Activated CD4-positive, alpha-beta T cell treated with anti-CD3 and anti-CD28 coated beads, Interleukin-2, amount 50 U/mL, for 4 hours (primary cell): ENCODE data around the gene BICD1.
"Not testable (repeated sequence)": the region's sequence is repeated elsewhere in the genome, so short reads cannot be mapped to it uniquely, and the experiment has no call there.

Source experiments
- DNase-seq, 2 experiments: peaks; one replicate each; pipeline ENCODE4 v3.0.0-alpha.2; 2020

Gene BICD1

GRCh38 chr12:32146074-32146873 lies 39.6 kb downstream of the BICD1 start:
- no peak for DNase-seq

- DNase-seq: no peak
Measured at GRCh38 chr12:32148372-32148771, 41.7 kb downstream of the BICD1 start.

DNA sequence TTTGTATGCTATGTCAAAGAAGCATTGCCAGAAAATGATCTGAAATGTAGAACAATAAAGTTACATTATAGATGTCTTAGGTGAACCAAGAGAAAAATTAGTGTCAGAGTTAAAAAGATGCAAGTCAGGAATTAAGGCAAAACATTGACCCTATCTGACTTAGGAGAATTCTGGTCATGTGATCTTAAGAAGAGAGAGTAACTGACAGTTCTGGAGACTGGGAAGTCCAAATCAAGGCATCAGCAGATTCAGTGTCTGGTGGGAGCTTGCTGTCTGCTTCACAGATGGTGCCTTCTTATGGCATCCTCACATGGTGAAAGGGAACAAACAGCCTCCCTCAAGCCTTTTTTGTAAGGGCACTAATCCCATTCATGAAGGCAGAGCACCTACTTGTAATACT lies 42.8 kb downstream of the BICD1 start:
- no peak for DNase-seq

- no peak for DNase-seq
Measured at GRCh38 chr12:32151086-32151485, 44.4 kb downstream of the BICD1 start.

DNA sequence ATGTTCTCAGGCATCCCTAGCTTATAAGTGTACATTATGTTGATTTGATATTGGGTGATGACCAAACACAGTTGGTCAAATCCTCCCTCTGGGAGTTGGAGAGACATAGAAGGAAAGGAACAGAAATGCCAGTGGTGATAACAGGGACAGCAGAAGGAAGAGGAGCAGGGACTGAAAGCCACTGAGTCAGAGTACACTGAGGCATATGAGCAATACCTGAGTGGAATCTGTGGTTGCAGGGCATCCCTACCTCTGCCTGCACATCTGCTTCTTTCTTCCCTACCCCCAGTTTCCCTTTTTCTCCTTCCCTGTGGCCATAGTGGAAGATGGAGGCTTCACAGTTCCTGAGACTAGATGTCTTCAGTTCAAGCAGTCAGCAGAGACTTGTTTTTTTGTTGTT lies 44.9 kb downstream of the BICD1 start:
- DNase-seq: no peak

GRCh38 chr12:32155041-32155440 lies 48.4 kb downstream of the BICD1 start:
- no peak for DNase-seq

GRCh38 chr12:32155961-32156529 lies 49.4 kb downstream of the BICD1 start:
- DNase-seq: no peak

GRCh38 chr12:32158525-32158924 lies 51.9 kb downstream of the BICD1 start:
- no peak for DNase-seq

GRCh38 chr12:32159381-32159780 lies 52.7 kb downstream of the BICD1 start:
- no peak for DNase-seq

- DNase-seq: no peak
Measured at GRCh38 chr12:32159925-32160324, 53.3 kb downstream of the BICD1 start.

- DNase-seq: no peak
Measured at GRCh38 chr12:32161058-32161457, 54.4 kb downstream of the BICD1 start.

- no peak for DNase-seq
Measured at GRCh38 chr12:32163596-32163995, 56.9 kb downstream of the BICD1 start.

- no peak for DNase-seq
Measured at GRCh38 chr12:32166510-32166909, 59.9 kb downstream of the BICD1 start.

GRCh38 chr12:32170437-32170998 lies 63.9 kb downstream of the BICD1 start:
- no peak for DNase-seq

DNA sequence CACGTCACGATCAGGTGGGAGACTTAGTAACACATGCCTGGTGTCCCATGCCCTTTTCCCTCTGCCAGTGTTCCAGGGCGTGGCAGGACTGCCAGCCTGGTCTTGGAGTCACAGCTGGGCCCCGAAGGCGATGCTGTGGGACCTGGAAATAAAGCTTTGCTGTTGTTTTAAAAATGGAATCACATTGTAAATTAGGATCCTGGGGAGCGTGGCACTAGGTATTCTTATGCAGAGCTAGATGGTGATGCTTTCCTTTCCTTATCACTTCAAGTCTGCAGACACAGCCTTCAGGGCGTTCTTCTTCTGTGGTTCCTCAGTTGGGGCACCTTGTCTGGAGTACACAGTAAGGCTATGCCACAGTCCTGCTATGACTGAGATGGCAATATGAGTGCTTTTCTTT lies 64.6 kb downstream of the BICD1 start:
- DNase-seq: no peak

GRCh38 chr12:32176606-32177005 lies 70.0 kb downstream of the BICD1 start:
- DNase-seq: no peak

GRCh38 chr12:32178341-32179010 lies 71.8 kb downstream of the BICD1 start:
- no peak for DNase-seq

- no peak for DNase-seq
Measured at GRCh38 chr12:32179011-32179395, 72.4 kb downstream of the BICD1 start.

DNA sequence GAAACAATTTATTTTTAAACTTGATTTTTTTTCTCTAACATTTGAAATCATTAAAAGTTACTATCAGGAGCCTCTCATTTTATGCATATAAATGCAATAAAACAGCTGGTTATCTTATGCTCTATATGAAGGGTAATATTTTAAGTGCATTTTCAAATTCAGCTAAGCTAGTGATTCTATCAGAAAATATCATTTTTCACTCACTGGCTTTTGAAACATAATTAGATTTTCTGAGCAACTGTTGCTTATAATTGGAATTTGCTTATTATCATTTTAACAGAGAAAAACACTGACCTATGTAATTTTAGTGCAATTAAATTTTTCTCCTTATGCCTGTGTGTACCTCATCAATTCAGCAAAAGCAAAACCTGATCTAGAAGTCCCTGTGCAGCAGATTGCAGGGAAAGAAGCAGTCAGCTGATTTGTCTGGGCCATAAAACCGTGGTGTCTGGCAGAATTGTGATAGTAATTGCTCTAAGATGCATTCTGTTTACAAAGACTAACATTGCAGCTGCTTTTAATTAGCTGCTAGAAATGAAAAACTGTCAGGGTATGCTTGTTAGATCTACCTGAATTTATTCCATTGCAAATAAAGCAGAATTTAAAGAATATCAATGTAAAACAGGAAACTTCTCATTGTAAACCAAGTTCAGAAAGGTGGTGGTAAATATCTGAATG lies 75.0 kb downstream of the BICD1 start:
- DNase-seq: no peak

DNA sequence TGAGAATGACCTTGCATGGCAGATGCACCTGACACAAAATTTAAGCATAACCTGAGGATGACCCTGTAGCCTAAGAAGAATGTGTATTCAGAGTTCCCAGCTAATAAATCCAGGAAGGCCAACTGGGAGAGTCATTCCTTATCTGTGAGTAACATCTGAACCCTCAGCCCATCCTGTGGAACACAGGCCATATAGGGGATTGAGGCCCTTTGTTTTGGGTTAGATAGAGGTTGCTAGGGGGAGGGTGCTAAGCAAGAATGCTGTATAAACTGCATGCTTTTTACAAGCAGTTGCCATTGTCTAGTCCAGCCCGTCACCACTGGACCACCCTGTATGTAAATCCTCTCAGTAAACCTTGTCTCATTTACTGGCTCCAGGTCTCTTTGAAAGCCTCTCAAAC lies 77.0 kb downstream of the BICD1 start:
- DNase-seq: no peak

- not testable (repeated sequence) for DNase-seq
Measured at GRCh38 chr12:32187127-32187526, 80.5 kb downstream of the BICD1 start.

GRCh38 chr12:32191445-32191844 lies 84.8 kb downstream of the BICD1 start:
- no peak for DNase-seq
